Fibroblast of skin of left biceps (primary cell): ENCODE measurements around the gene PARD3B.
A peak's percentile ranks its signal among the peaks of the same experiment; 100 is the strongest.
"Not testable (repeated sequence)": the region's sequence is repeated elsewhere in the genome, so short reads cannot be mapped to it uniquely, and the experiment has no call there.

Source experiments
- DNase-seq, 2 experiments: peaks; one replicate each; pipeline ENCODE4 v3.0.0-alpha.2; 2013; ENCODE audit warnings: low read depth in 2 of 2

The PARD3B gene

DNA sequence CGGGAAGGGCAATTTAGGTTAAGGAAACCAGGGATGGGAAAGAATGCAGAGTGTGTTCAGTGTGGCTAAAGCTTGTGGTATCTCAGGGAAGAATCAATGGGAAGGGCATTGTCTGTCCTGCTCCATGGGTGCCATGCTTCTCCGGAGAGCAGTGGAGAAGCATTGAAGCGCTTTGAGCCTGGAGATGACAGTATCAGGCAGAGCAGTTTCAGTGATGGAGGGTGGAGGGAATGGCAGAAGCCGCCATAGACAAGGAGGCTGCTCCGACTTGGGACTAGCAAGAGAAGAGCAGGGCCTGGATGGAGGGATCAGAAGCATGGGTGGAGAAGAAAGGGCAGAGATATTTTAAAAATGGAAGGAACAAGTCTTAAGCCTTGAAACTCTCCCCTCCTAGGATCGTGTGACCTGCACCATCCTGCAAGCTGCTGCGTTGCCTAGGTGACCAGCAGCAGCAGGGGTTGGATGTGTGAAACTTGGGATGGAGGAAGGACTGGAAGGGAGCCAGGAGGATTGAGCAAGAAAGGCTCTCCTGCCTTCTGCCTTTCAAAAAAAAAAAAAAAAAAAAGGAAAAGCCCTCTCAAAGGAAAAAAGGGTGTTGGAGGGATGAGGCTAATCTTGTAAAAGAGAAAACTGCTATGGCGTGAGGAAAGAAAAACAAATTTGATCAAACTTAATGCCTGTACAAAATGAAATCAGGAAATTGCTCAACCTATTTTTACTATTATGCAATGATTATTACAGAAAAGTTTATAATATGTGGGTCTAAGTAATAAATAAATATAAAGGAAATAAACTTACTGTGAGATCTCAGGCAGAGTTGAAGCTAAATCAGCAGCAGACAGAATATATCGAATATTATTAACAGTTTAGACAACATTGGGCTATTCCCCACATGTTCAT, 643.2 kb downstream of the PARD3B start:
- peak; percentile 74 to 79 for DNase-seq

DNA sequence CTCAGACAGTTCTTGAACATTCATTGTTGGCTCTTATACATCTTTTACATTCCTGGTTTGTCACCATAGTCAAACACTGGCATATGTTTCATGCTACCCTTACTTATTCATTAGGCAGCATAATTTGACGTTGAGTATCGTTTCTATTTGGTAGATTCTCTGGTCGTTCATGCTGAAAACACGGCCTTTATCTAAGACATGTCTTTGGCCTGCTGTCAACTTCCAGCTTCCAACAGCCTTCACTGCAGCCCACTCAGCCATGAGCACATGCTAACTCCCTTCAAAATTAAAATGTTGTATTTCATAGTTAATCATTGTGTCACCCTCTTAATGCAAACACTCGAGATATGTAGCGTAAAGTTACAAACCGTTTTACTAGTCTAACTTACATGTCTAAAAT, 644.0 kb downstream of the PARD3B start:
- DNase-seq, result no peak

DNA sequence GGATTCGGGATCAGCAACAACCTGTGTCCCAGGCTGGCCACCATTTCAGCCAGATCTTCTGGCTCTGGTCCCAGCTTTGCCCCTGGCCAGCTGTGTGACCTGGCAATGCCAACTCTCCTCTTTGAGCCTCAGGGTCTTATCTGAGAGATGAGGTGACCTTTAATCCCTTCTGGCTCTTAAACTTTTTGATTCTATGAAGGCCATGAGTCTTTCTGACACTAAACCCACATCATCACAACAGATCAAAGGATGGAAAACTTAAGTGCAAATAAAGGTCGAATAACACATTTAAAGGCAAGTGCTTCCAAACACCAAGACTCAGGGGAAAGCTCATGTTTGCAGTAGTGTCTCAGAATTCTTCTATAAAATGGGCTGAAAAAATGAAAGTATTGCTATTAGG, 645.3 kb downstream of the PARD3B start:
- DNase-seq, result no peak

GRCh38 chr2:205193125-205193835, 648.0 kb downstream of the PARD3B start:
- no peak for DNase-seq

DNA sequence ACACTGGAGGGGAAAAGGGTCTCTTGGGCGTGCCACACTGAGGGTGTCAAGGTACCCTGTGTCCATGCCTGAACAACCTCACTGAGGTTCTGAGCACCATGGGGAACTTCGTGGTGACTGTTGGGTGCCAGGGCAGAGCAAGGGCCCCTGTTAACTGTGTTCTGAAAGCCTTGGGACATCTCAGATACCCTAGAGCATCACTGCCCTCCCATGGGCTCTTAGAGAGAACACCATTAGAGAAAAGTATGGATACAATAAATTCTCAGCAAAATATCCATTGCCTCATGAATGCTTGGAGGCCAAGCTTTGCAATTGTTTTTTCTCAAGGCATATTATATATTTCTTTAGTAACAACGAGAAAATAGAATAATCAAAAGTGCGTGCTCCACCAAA, 648.6 kb downstream of the PARD3B start:
- DNase-seq, result no peak

DNA sequence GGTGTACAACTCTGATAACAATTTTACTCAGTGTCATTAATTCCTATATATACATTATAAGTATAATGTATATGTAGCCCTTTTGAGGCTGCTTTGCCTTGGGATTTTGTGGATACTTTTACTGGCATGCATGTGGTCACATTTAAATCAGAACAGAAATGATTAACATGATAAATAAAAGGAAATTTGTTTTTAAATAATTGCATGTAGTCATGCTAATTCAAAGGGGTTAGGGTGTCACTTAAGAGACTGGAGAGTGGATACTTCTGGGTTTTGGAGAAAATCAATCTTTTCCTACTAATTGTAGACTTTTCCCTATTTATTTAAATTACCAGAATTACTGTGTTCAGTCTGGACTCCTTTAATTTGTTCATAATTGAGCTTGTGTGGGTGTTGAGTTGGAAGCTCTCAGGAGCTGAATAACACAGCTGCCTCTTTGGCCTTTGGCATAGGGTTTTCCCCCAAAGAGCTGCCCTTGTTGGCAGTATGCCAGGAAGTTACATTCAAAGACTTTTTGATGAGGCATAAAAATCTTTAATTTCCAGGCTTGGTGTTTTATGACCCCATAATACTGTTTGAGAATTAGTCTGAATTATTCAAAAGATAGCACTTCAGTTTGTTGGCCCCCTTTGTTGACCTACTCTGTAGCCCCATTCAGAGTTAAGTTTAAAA, 652.3 kb downstream of the PARD3B start:
- DNase-seq, result no peak

- DNase-seq, result peak; percentile 68 to 72
These were observed 652.9 kb downstream of the PARD3B start for GRCh38 chr2:205198140-205198525.

- DNase-seq, result no peak
These were observed 654.0 kb downstream of the PARD3B start for GRCh38 chr2:205199165-205199850.

DNA sequence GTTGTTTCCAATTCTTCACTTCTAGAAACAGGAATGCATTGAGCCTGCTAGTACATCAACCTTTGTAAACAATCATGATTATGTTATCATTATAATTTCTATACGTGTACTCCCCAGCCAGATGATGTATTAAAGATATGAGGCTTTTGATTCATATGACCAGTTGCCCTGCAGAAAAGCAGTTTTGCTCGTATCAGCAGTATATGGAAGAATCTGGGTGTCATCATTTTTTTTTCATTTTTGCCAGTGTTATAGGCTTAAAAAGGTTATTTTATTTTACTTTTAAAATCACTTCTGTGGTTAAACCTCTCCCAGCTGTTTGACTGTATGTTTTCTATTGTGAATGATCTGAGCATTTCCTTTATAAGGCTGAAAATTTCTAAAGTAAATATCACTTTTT, 665.2 kb downstream of the PARD3B start:
- no peak for DNase-seq

GRCh38 chr2:205212357-205212756, 667.1 kb downstream of the PARD3B start:
- no peak for DNase-seq

GRCh38 chr2:205216092-205216491, 670.8 kb downstream of the PARD3B start:
- no peak for DNase-seq

GRCh38 chr2:205216580-205216979, 671.3 kb downstream of the PARD3B start:
- no peak for DNase-seq

DNA sequence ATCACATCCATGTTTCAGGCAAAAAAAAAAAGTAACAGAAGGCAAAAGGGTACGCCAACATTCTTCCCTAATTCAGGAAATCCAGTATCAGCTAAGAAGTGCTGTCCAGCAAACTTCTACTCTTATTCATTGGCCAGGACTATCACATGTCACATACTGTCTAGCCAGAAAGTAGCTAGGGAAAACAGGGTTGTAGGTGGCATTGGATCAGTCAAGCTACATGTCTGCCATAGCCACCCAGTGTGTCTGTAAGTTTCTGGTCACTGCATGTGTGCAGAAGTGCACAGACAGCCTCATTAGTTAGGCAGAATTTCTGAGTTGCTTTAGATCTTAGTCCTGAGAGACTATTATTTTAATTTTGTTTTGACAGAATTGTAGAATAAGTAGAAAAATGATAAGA, 671.7 kb downstream of the PARD3B start:
- DNase-seq, result no peak

DNA sequence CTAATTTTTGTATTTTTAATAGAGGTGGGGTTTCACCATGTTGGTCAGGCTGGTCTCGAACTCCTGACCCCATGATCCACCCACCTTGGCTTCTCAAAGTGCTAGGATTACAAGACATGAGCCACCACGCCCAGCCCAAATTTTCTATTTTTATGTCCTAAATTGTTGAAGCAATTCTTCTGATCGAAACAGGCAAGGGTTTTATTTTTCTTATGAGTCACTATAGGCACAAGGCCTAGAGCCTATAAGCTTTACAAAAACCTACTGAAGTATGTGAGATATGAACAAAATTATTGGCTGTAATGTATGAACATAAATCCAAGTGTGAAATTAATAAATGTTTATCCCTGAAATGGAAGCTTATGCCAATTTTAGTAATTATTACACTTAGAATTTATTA, 672.8 kb downstream of the PARD3B start:
- peak; percentile 21 for DNase-seq

GRCh38 chr2:205218816-205219215, 673.5 kb downstream of the PARD3B start:
- not testable (repeated sequence) for DNase-seq

- no peak for DNase-seq
These were observed 675.3 kb downstream of the PARD3B start for GRCh38 chr2:205220559-205220958.

- DNase-seq, result no peak
These were observed 686.8 kb downstream of the PARD3B start for GRCh38 chr2:205232086-205232485.

- no peak for DNase-seq
These were observed 690.2 kb downstream of the PARD3B start for GRCh38 chr2:205235434-205235833.

GRCh38 chr2:205237524-205237923, 692.2 kb downstream of the PARD3B start:
- no peak for DNase-seq

- no peak for DNase-seq
These were observed 699.7 kb downstream of the PARD3B start for GRCh38 chr2:205245001-205245400.

GRCh38 chr2:205245652-205246051, 700.4 kb downstream of the PARD3B start:
- peak; percentile 67 to 74 for DNase-seq

GRCh38 chr2:205259121-205259520, 713.8 kb downstream of the PARD3B start:
- no peak for DNase-seq
